Nephron progenitor cell (in vitro differentiated cells): ENCODE data around the gene HDAC7.

ENCODE experiments used
- DNase-seq: peaks from one replicate; pipeline ENCODE4 v3.0.0; 2021
- H3K27ac Mint-ChIP-seq: 2 replicates; pipeline ENCODE4 v1.8.0; 2021; ENCODE audit warnings: mild to moderate bottlenecking, moderate library complexity, mixed read lengths
- H3K27me3 Mint-ChIP-seq: 2 replicates; pipeline ENCODE4 v1.8.0; 2021; ENCODE audit warnings: mild to moderate bottlenecking, low read depth, mixed read lengths; ENCODE audit not compliant: poor library complexity
- H3K36me3 Mint-ChIP-seq: 2 replicates; pipeline ENCODE4 v1.8.0; 2021; ENCODE audit warnings: low read depth, mixed read lengths
- H3K4me1 Mint-ChIP-seq: 2 replicates; pipeline ENCODE4 v1.8.0; 2021; ENCODE audit warnings: mixed read lengths
- H3K4me3 Mint-ChIP-seq: 2 replicates; pipeline ENCODE4 v1.8.0; 2021; ENCODE audit warnings: mild to moderate bottlenecking, moderate library complexity, mixed read lengths
- H3K9me3 Mint-ChIP-seq: 2 replicates; pipeline ENCODE4 v1.8.0; 2021; ENCODE audit warnings: mild to moderate bottlenecking, moderate library complexity, mixed read lengths
- TF ChIP-seq, protein P1 (sequence below): fragments of 200-600 bp; sonication (generic); IDR thresholded peaks from 2 replicates; pipeline ENCODE4 v1.5.0; 2021; ENCODE audit warnings: antibody characterized with exemption

HDAC7 gene

DNA sequence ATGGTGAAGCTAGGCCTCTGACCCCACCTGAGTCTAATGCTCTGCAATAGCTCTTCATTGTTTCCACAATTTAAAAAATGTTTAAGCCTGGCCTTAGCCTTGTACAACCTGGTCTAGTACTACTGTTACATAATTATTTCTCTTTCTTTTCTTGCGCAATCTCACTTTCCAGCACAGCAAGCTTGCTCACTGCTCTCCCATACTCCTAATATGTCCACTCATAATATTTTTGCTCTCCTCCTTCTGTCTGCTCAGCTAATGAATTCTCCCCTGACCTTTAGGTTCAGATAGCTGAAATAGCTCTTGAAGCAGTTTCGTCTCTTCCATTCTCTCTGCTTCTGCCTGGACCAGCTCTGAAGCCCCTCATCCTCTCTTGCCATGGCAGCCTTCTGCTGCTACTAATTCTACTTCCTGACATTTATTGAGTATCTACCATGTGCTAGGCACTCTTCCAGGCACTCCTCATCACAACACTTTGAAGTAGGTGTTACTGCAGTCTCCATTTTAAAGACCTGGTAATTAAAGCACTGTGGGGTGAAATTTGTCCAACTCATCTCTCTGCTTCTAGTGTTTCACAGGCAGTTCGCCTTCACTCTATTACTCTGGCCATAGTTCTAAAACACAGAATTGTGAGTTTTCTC, 49.5 kb downstream of the HDAC7 start:
- Mint-ChIP-seq H3K36me3 (no peaks in the 10 kb centered on the region), H3K27me3 (peaks cover 27% of the 10 kb centered on the region), H3K4me3 (no peak overlapping the region), H3K9me3 (no peaks in the 10 kb centered on the region), H3K4me1 (peaks cover 30% of the 10 kb centered on the region), H3K27ac (no peak overlapping the region)
- TF ChIP-seq, protein P1, sequence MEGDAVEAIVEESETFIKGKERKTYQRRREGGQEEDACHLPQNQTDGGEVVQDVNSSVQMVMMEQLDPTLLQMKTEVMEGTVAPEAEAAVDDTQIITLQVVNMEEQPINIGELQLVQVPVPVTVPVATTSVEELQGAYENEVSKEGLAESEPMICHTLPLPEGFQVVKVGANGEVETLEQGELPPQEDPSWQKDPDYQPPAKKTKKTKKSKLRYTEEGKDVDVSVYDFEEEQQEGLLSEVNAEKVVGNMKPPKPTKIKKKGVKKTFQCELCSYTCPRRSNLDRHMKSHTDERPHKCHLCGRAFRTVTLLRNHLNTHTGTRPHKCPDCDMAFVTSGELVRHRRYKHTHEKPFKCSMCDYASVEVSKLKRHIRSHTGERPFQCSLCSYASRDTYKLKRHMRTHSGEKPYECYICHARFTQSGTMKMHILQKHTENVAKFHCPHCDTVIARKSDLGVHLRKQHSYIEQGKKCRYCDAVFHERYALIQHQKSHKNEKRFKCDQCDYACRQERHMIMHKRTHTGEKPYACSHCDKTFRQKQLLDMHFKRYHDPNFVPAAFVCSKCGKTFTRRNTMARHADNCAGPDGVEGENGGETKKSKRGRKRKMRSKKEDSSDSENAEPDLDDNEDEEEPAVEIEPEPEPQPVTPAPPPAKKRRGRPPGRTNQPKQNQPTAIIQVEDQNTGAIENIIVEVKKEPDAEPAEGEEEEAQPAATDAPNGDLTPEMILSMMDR = no peak
- DNase-seq = no peak

DNA sequence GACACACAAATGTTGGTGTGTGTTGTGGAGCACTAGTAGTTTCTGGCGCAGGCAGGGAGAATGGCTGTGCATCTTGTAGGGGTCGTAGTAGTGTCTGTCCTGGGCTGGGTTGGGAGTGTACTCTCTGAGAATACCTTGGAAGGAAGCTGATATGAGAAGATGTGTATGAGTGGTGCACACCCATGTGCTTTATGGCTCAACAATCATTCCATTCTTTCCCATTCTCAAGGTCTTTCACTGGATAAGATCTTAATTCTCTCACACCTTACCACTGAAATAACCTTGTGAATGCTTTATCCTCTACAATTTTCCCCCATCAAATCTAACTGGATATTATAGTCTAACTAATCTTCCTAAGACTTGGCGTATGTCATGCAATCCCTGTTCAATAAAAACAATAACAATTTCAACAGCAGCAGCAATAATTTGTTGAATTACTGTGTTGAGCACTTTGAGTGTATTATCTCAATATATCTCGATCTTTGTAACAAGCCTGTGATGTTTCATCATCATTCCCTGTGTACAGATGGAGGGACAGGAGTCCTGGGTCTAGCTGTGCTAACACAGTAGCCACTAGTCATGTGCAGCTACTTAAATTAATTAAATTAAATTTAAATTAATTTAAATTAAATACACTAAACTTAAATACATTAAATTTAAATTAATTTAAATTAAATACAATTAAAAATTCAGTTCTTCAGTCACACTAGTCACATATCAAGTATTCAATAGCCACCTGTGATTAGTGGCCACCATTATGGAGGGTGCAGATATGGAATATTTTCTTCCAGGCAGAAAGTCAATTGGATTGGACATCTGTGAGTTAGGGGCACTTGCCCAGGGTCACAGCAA, 50.2 kb downstream of the HDAC7 start:
- no peak for DNase-seq
- Mint-ChIP-seq H3K9me3 (no peaks in the 10 kb centered on the region), H3K27ac (no peak overlapping the region), H3K36me3 (no peaks in the 10 kb centered on the region), H3K4me1 (peaks cover 24% of the 10 kb centered on the region), H3K27me3 (peaks cover 20% of the 10 kb centered on the region), H3K4me3 (no peak overlapping the region)
- TF ChIP-seq, protein P1 = no peak

DNA sequence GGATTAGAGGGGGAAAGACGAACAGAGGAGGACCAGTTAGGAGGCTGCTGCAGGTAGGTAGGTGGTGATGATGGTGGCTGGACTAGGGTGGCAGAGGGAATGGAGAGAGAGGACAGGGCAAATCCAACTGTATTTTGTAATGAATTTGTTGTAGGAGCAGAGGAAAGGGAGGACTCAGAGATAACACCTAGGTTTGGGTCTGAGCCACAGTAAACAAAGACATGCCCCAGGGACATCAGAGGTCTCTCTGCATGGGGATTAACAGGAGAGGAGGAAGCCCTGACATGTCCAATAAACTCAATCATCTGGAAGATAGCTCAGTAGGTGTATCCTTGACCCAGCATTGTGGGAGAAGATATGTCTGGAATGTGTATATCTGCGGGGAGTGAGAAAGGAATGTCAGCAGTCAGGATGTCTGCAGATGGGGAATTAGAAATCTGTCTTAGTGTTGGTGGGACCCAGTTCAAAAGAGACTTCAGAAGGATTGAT, 51.3 kb downstream of the HDAC7 start:
- TF ChIP-seq, protein P1 = no peak
- Mint-ChIP-seq H3K4me1 (peaks cover 25% of the 10 kb centered on the region), H3K27ac (no peak overlapping the region), H3K27me3 (peaks cover 14% of the 10 kb centered on the region), H3K9me3 (no peaks in the 10 kb centered on the region), H3K36me3 (no peaks in the 10 kb centered on the region), H3K4me3 (no peak overlapping the region)
- no peak for DNase-seq

DNA sequence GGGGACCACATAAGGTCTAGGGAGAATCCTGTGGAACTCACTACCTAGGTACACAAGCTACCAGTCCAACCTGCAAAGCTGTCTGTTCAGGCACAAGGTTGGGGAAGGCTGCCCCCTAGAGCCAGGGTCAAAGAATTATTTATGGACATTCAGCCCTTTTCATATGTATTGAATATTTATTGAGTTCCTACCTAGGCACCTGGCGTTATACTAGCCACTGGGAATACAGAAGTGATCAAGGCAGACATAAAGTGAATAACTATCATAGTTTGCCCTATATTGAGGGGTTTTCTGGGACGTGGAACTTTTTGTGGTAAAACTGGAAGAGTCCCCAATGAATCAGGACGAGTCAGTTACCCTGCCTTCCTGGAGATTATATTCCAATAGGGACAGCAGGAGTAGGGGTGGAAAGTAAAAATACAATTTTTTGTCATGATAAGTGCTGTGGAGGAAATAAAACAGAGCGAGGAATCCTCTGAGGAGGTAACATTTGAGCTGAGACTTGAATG, 52.4 kb downstream of the HDAC7 start:
- Mint-ChIP-seq H3K4me1 (peaks cover 31% of the 10 kb centered on the region), H3K27ac (no peak overlapping the region), H3K4me3 (no peak overlapping the region), H3K9me3 (no peaks in the 10 kb centered on the region), H3K36me3 (no peaks in the 10 kb centered on the region), H3K27me3 (peaks cover 10% of the 10 kb centered on the region)
- DNase-seq = peak; percentile 30
- TF ChIP-seq, protein P1 = peak; percentile 42

DNA sequence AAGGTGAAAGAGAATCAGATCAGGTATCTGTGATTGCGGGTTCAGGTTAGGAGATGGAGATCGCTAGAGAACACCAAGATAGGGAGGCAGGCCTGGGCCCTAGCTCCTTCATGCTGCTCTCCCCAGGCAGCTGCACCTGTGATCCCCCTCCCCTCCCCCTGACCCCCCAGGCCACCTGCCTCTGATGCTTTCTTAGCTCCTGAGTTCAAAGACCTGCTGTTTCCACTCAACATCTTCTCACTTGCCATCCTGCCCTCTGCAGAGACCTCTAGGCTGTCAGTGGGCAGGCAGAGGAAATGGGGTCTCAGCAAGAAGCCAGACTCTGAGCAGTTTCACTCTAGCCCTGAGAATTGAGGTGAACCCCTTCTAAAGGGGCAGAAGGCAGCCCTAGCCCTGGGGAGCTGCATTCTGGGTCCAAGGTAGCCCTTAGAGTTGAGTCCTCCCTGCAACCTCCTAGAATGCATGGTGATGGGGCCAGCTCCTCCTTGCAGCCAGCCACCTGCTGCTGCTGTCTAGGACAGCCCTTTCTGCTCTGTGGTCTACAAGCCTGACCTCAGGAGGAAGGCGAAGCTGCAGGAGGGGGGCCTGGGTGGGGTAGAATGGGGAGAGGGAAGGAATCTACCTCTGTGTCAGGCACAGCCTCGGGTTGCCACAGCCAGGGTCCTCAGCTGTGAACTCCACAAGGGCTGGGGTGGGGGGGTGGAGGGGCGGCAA, 53.0 kb downstream of the HDAC7 start:
- Mint-ChIP-seq H3K27ac (no peak overlapping the region), H3K27me3 (peaks cover 7% of the 10 kb centered on the region), H3K36me3 (no peaks in the 10 kb centered on the region), H3K4me1 (peaks cover 34% of the 10 kb centered on the region), H3K9me3 (no peaks in the 10 kb centered on the region), H3K4me3 (no peak overlapping the region)
- no peak for DNase-seq
- TF ChIP-seq, protein P1 = no peak
